ENCODE data around the gene TMPRSS4.

TMPRSS4 gene

GRCh38 chr11:118080296-118080695 is 3.4 kb downstream of the TMPRSS4 start:
- no peak overlapping the region for H3K4me3 ChIP-seq (ENCODE audit: low read length)
- no peak for TF ChIP-seq ZNF274 (IDR thresholded peaks at IDR 0.05; ENCODE audit: low read depth, low read length)

GRCh38 chr11:118081241-118081958 is 4.5 kb downstream of the TMPRSS4 start:
- H3K4me3 ChIP-seq (ENCODE audit: low read length) = no peak overlapping the region
- TF ChIP-seq ZNF274 (IDR thresholded peaks at IDR 0.05; ENCODE audit: low read depth, low read length) = no peak

GRCh38 chr11:118082880-118083552 is 6.1 kb downstream of the TMPRSS4 start:
- TF ChIP-seq ZNF274 (IDR thresholded peaks at IDR 0.05; ENCODE audit: low read depth, low read length) = no peak
- H3K4me3 ChIP-seq (ENCODE audit: low read length) = no peak overlapping the region

DNA sequence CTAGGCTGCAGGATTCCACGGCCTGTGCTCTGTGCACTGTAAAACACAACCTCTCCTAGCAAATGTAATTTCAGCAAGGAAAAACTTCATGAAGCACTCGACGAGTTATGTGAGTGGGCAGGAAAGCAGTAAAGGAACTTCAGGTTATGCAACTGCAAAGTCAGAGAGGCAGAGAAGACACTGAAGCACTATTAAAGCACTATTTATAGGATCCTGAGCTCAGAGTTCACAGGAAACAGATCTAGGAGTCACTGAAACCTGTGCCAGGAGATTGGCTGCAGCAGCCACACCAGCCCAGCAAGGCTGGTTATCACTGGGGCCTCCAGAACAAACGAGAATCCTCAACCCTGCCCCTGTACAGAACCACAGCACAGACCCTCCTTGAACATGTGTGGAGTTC is 7.4 kb downstream of the TMPRSS4 start:
- TF ChIP-seq ZNF274 (IDR thresholded peaks at IDR 0.05; ENCODE audit: low read depth, low read length) = no peak
- H3K4me3 ChIP-seq (ENCODE audit: low read length) = no peak overlapping the region

GRCh38 chr11:118084656-118085055 is 7.8 kb downstream of the TMPRSS4 start:
- TF ChIP-seq ZNF274 (IDR thresholded peaks at IDR 0.05; ENCODE audit: low read depth, low read length) = no peak
- no peak overlapping the region for H3K4me3 ChIP-seq (ENCODE audit: low read length)

- TF ChIP-seq ZNF274 (IDR thresholded peaks at IDR 0.05; ENCODE audit: low read depth, low read length) = peak; percentile 91
- H3K4me3 ChIP-seq (ENCODE audit: low read length) = no peak within 1 kb of the TSS
These were observed 10.3 kb downstream of the TMPRSS4 start, which contains the start of gene SMIM35 for GRCh38 chr11:118086913-118087768. Gene SMIM35, minus strand, starts transcription at chr11:118086963. Its CDS starts 206 bp downstream, at chr11:118086757.

- no peak overlapping the region for H3K4me3 ChIP-seq (ENCODE audit: low read length)
- no peak for TF ChIP-seq ZNF274 (IDR thresholded peaks at IDR 0.05; ENCODE audit: low read depth, low read length)
These were observed 11.1 kb downstream of the TMPRSS4 start for GRCh38 chr11:118087931-118088330.

DNA sequence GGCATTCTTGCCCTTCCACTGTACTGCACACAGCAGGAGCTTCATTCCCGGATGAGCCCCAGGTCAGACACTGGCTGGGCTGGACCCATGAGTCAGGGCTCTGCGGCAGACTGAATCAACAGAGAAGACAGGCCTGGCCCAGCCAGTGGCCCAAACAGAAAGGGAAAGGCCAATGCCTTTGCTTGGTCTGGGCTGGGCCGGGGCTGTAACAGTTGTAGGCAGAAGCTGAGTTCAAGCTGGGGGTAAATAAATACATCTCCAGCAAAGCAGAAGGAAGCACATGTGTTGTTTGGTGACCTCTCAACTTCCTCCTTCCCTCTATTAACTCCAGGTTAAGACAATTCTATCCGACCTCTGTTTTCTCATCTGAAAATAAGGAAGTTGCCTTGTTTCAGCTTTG is 11.7 kb downstream of the TMPRSS4 start:
- no peak for TF ChIP-seq ZNF274 (IDR thresholded peaks at IDR 0.05; ENCODE audit: low read depth, low read length)
- H3K4me3 ChIP-seq (ENCODE audit: low read length) = no peak overlapping the region

DNA sequence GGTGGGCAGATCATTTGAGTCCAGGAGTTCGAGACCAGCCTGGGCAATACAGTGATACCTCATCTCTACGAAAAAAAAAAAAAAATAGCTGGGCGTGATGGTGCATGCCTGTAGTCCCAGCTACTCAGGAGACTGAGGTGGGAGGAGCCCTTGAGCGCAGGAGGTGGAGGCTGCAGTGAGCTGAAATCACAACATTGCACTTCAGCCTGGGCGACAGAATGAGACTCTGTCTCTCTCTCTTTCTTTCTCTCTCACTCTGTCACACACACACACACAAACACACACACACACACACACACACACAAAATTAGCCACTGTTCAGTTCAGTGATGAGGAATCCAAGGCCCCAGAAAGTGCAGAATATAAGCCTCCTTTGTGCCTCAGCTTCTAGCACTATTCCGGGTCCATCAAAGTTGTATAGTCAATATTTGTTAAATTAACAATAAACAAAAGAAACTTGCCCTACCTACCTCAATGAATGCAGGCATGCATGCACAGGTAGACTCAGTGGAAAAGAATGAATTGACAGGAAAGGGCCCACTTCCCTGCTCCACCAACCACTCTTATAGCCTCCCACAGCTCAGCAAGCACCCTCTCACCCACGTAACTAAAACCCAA is 13.8 kb downstream of the TMPRSS4 start:
- H3K4me3 ChIP-seq (ENCODE audit: low read length) = no peak overlapping the region
- no peak for TF ChIP-seq ZNF274 (IDR thresholded peaks at IDR 0.05; ENCODE audit: low read depth, low read length)

- no peak overlapping the region for H3K4me3 ChIP-seq (ENCODE audit: low read length)
- TF ChIP-seq ZNF274 (IDR thresholded peaks at IDR 0.05; ENCODE audit: low read depth, low read length) = no peak
These were observed 14.8 kb downstream of the TMPRSS4 start for GRCh38 chr11:118091690-118092089.

DNA sequence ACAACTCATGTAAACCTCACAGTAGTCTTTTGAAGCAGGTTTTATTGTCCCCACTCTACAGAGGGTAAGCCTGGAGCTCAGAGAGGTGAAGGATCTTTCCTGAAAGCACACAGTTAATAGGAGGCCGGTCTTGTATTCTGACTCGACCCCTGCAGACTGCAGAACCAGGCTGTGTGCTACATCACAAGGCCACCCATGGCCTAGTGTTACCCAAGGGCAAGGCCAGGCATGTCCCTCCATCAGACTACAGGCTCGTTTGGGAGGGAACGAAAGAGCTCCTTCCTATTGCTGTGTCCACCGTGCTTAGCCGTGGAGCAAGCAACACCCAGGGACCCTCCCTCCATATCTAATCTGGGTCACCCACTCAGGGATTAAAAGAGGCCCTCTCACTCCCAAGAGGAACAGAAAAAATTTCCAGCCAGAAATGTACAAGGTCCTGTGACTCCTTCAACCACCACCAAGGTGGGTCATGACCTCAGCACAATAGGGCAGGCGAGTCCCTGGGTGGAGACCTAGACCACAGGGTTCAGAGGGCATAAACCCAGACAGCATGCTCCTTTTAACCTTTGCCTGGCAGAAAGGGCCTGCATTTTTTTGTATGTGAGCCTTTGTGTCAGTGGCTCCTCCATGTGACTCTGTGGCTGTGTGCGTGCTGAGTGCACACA is 16.2 kb downstream of the TMPRSS4 start:
- TF ChIP-seq ZNF274 (IDR thresholded peaks at IDR 0.05; ENCODE audit: low read depth, low read length) = no peak
- H3K4me3 ChIP-seq (ENCODE audit: low read length) = no peak overlapping the region

DNA sequence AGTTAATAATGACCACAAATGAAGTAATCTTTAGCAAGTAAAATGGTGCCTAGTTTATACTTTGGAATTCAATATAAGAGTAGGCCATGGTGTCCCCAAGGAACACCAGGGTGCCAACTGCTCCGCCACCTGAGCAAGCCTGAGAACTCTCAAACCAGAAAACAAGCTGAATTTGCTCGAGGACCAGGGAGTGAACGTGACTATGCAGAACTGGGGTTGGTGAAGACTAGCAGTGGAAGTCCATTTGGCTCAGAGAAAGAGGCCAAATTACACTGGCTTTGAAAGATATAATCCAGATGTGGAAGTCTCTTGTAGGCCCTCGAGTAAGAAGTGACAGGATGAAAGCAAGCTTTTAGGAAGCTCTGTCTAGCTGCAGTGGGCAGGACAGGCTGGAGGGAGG is 18.6 kb downstream of the TMPRSS4 start:
- no peak for TF ChIP-seq ZNF274 (IDR thresholded peaks at IDR 0.05; ENCODE audit: low read depth, low read length)
- H3K4me3 ChIP-seq (ENCODE audit: low read length) = no peak overlapping the region

DNA sequence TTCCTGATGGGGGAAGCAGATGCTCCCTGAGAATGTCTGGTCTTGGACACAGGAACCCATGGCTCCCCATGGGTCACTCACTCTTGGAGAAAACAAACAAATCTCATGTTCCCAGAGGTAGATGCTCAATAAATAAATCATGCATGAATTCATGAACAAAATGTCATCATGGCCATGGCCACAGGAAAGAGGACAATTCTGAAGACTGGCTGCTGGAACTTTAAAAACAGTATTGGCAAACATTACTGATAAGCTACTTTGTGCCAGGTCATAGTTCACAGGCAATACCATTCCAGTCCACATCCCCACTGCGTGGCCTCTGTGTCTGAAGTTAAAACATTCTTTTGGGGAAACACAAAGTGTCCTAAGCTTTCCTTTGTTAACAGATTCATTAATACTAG is 19.1 kb downstream of the TMPRSS4 start:
- H3K4me3 ChIP-seq (ENCODE audit: low read length) = no peak overlapping the region
- no peak for TF ChIP-seq ZNF274 (IDR thresholded peaks at IDR 0.05; ENCODE audit: low read depth, low read length)
